ENCODE results near the gene ACER3. TPM values are rescaled to one million over a fixed set of nuclear protein-coding genes. Genes with fewer than 3 reads are reported as not detected.

The ACER3 gene
- total RNA-seq, 4 donors from 2014 or later, result 1.1 to 3.4 (median 2.6) TPM

GRCh38 chr11:76939219-76939631 is 78.5 kb downstream of the ACER3 start:
- H3K27ac ChIP-seq, result no peak overlapping the region
- no peak for DNase-seq
- H3K4me3 ChIP-seq, result no peak overlapping the region
- H3K27me3 ChIP-seq, result no peaks in the 10 kb centered on the region
- in situ Hi-C loops (cut with MboI; ENCODE audit: low sequenced_read_pairs in 4 of 4) (no loop called here), intact Hi-C loops (cut with DNase I; ENCODE audit: low total_unique reads) (no loop called here)
- no peak for ATAC-seq
- H3K9me3 ChIP-seq, result peaks cover 0 to 13% (median 0%) of the 10 kb centered on the region in 3 donors
- TF ChIP-seq POLR2A (IDR thresholded peaks at IDR 0.05) (no peak), CTCF (IDR thresholded peaks at IDR 0.05 in 4 of 5, conservative IDR thresholded peaks at IDR 0.05 in 1 of 5) (no peak)
- H3K4me1 ChIP-seq, result no peaks in the 10 kb centered on the region
- no peaks in the 10 kb centered on the region for H3K36me3 ChIP-seq

GRCh38 chr11:76944225-76944624 is 83.5 kb downstream of the ACER3 start:
- intact Hi-C loops (cut with DNase I; ENCODE audit: low total_unique reads) (no loop called here), in situ Hi-C loops (cut with MboI; ENCODE audit: low sequenced_read_pairs in 4 of 4) (no loop called here)
- no peak for ATAC-seq
- no peaks in the 10 kb centered on the region for H3K9me3 ChIP-seq
- no peaks in the 10 kb centered on the region for H3K36me3 ChIP-seq
- TF ChIP-seq CTCF (IDR thresholded peaks at IDR 0.05 in 4 of 5, conservative IDR thresholded peaks at IDR 0.05 in 1 of 5), result no peak
- no peak for TF ChIP-seq POLR2A (IDR thresholded peaks at IDR 0.05)
- H3K27me3 ChIP-seq, result no peaks in the 10 kb centered on the region
- no peak overlapping the region for H3K4me3 ChIP-seq
- no peaks in the 10 kb centered on the region for H3K4me1 ChIP-seq
- no peak for DNase-seq
- H3K27ac ChIP-seq, result no peak overlapping the region

- in situ Hi-C loops (cut with MboI; ENCODE audit: low sequenced_read_pairs in 4 of 4), result no loop called here
- DNase-seq (no peak), ATAC-seq (no peak)
- Histone ChIP-seq H3K36me3 (no peaks in the 10 kb centered on the region), H3K4me3 (no peak overlapping the region), H3K27me3 (no peaks in the 10 kb centered on the region), H3K27ac (no peak overlapping the region), H3K4me1 (no peaks in the 10 kb centered on the region), H3K9me3 (no peaks in the 10 kb centered on the region)
- intact Hi-C loops (cut with DNase I; ENCODE audit: low total_unique reads), result no loop called here
- TF ChIP-seq POLR2A (IDR thresholded peaks at IDR 0.05) (no peak), CTCF (IDR thresholded peaks at IDR 0.05 in 4 of 5, conservative IDR thresholded peaks at IDR 0.05 in 1 of 5) (no peak)
These were observed 85.5 kb downstream of the ACER3 start for GRCh38 chr11:76946223-76946622.

GRCh38 chr11:76947190-76947589 is 86.5 kb downstream of the ACER3 start:
- Histone ChIP-seq H3K9me3 (no peaks in the 10 kb centered on the region), H3K27me3 (no peaks in the 10 kb centered on the region), H3K36me3 (no peaks in the 10 kb centered on the region), H3K4me3 (no peak overlapping the region), H3K4me1 (no peaks in the 10 kb centered on the region), H3K27ac (no peak overlapping the region)
- in situ Hi-C loops (cut with MboI; ENCODE audit: low sequenced_read_pairs in 4 of 4) (no loop called here), intact Hi-C loops (cut with DNase I; ENCODE audit: low total_unique reads) (no loop called here)
- no peak for ATAC-seq
- no peak for TF ChIP-seq CTCF (IDR thresholded peaks at IDR 0.05 in 4 of 5, conservative IDR thresholded peaks at IDR 0.05 in 1 of 5)
- no peak for TF ChIP-seq POLR2A (IDR thresholded peaks at IDR 0.05)
- DNase-seq, result no peak

GRCh38 chr11:76947800-76948199 is 87.1 kb downstream of the ACER3 start:
- no peak overlapping the region for H3K27ac ChIP-seq
- in situ Hi-C loops (cut with MboI; ENCODE audit: low sequenced_read_pairs in 4 of 4), result no loop called here

More at GRCh38 chr11:76947800-76948199, 87.1 kb downstream of the ACER3 start:
- H3K36me3 ChIP-seq, result no peaks in the 10 kb centered on the region
- no peak overlapping the region for H3K4me3 ChIP-seq
- intact Hi-C loops (cut with DNase I; ENCODE audit: low total_unique reads), result no loop called here
- no peaks in the 10 kb centered on the region for H3K27me3 ChIP-seq
- no peaks in the 10 kb centered on the region for H3K4me1 ChIP-seq
- no peak for DNase-seq
- no peaks in the 10 kb centered on the region for H3K9me3 ChIP-seq
- ATAC-seq, result no peak
- TF ChIP-seq CTCF (IDR thresholded peaks at IDR 0.05 in 4 of 5, conservative IDR thresholded peaks at IDR 0.05 in 1 of 5) (no peak), POLR2A (IDR thresholded peaks at IDR 0.05) (no peak)
